Activated naive CD4-positive, alpha-beta T cell treated with anti-CD3 and anti-CD28 coated beads, Interleukin-2, amount 50 U/mL, for 16 hours (primary cell): ENCODE results near the gene RASSF3.
"Not testable (repeated sequence)": the region's sequence is repeated elsewhere in the genome, so short reads cannot be mapped to it uniquely, and the experiment has no call there.

Source experiments
- DNase-seq: peaks from one replicate; pipeline ENCODE4 v3.0.0-alpha.2; 2020

Gene RASSF3

DNA sequence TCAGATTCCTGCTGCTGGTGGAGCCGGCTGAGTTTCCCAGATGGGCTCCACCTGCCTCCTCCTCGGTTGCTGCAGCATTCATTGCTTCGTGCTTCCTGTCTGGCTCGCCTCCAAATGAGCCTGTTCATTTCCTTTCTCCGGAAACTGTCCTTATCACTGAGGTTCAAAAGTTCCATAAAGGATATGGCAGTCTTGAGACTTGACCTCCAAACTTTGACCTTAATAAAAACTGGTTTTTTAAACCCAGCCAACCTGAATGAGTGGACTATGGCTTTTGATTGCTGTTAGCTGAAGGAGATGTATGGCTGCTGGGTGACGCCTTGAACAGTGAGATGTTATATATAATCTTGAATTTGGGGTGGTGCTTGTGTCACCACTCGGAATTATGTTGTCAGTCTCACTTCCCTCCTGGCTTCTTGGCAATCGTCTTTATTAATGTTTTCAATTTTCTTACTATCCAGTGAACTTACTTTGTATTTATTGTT, 62.7 kb downstream of the RASSF3 start:
- no peak for DNase-seq

- no peak for DNase-seq
Measured at GRCh38 chr12:64673490-64674169, 63.3 kb downstream of the RASSF3 start.

- no peak for DNase-seq
Measured at GRCh38 chr12:64674367-64674922, 64.2 kb downstream of the RASSF3 start.

GRCh38 chr12:64675795-64676194, 65.5 kb downstream of the RASSF3 start:
- no peak for DNase-seq

GRCh38 chr12:64678248-64678647, 68.0 kb downstream of the RASSF3 start:
- DNase-seq, result no peak

- no peak for DNase-seq
Measured at GRCh38 chr12:64678835-64679234, 68.5 kb downstream of the RASSF3 start.

DNA sequence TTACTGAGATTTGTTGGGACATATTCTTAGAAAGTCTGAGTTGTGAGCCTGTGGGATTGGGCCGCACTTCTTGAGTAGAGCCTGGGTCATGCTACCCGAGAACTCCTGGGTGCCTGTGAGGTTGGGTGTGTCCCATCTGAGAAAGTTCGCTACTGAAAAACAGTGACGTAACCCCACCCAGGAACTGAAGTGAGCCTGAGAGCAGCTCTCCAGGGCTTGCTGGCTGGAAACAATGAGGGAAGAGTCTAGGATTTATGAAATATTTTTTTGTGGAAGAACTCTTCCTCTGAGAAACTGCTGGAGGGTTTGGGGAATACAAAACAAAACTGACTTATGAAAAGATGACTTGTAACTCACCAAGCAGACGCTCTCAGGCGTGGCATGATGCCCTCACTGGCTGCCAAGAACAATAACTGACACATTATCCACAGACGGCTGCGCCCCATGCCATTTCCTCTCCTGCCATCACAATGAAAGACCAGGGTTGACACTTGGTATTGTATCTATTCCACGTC, 69.2 kb downstream of the RASSF3 start:
- DNase-seq, result peak; percentile 48

DNA sequence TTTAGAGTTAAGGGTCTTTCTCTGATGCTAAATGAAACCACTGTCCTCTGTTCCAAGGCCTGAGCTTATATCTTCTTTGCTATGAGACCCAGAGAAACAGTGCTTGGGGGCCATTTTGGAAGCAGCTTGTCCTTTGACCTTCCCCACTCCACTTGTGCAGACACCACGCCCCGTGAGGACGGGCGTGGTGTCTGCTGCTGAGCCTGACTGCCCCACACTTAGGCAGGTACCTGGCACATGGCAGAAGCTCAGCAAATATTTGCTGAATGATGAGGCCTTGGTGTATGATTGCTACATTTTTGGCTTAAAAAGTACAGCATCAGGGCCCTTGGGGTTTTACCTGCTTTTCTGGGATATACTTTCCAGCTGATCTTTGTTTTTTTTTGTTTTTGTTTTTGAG, 69.9 kb downstream of the RASSF3 start:
- no peak for DNase-seq

GRCh38 chr12:64681200-64682052, 71.1 kb downstream of the RASSF3 start:
- no peak for DNase-seq

GRCh38 chr12:64682572-64683277, 72.4 kb downstream of the RASSF3 start:
- no peak for DNase-seq

DNA sequence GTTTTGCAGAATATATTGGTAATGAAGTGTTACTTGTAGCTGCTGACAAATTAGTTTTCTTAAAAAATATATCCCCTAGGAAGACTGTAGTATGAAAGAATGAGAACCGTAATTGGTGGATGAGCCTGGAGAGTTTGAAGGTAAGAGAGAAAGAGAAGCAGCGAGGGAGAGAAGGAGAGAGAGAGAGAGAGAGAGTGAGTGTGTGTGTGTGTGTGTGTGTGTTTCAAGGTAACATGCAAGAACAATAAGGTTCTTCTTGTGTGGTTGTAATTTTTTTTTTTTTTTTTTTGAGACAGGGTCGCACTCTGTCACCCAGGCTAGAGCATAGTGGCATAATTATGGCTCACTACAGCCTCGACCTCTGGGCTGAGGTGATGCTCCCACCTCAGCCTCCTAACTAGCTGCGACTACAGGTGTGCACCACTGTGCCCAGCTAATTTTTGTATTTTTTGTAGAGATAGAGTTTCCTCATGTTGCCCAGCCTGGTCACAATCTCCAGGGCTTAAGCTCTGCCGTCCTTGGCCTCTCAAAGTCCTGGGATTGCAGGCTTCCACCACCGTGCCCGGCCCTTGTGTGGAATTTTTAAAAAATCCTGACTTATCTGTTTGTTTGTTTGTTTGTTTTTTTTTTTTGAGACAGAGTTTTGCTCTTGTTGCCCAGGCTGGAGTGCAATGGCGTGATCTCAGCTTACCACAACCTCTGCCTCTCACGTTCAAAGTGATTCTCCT, 73.7 kb downstream of the RASSF3 start:
- no peak for DNase-seq

DNA sequence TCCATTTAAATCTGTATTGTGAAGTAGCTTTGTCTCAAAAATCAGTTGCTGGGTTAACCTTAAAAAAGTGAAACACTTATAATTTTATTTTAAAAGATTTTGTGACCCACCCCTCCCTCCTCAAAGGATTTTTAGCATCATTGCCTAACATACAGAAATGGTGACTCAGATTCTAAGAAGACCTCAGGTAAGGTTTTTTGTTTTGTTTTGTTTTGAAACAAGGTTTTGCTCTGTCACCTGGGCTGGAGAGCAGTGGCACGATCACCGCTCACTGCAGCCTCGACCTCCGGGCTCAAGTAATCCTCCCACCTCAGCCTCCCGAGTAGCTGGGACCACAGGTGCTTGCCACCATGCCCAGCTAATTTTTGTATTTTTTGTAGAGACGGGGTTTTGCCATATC, 74.8 kb downstream of the RASSF3 start:
- DNase-seq, result peak; percentile 36

GRCh38 chr12:64685605-64686004, 75.3 kb downstream of the RASSF3 start:
- no peak for DNase-seq

- DNase-seq, result no peak
Measured at GRCh38 chr12:64687816-64688215, 77.5 kb downstream of the RASSF3 start.

DNA sequence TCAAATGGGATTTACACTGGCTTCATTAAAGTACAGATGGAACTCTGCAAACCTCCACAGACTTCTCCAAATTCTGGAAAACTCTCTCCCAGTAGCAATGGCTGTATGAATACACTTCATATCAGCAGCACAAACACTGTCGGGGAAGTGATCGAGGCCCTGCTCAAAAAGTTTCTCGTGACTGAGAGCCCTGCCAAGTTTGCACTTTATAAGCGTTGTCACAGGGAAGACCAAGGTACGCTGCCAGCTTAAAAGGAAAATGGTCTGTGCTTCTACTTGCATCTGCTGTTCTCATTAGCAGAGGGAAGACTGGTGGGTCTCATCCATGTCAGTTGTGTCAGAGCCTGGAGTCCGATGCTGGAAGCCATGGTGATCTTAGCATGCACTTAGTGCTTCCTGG, 77.9 kb downstream of the RASSF3 start:
- DNase-seq, result no peak

- DNase-seq, result no peak
Measured at GRCh38 chr12:64688715-64689114, 78.4 kb downstream of the RASSF3 start.

DNA sequence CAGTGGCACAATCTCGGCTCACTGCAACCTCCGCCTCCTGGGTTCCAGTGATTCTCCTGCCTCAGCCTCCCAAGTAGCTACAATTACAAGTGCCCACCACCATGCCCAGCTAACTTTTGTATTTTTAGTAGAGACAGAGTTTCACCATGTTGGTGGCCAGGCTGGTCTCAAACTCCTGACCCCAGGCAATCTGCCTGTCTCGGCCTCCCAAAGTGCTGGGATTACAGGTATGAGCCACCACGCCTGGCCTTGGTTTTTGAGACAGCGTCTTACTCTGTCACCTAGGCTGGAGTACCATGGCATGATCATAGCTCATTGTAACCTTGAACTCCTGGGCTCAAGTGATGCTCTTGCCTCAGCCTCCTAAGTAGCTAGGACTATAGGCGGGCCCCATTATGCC, 79.9 kb downstream of the RASSF3 start:
- not testable (repeated sequence) for DNase-seq

DNA sequence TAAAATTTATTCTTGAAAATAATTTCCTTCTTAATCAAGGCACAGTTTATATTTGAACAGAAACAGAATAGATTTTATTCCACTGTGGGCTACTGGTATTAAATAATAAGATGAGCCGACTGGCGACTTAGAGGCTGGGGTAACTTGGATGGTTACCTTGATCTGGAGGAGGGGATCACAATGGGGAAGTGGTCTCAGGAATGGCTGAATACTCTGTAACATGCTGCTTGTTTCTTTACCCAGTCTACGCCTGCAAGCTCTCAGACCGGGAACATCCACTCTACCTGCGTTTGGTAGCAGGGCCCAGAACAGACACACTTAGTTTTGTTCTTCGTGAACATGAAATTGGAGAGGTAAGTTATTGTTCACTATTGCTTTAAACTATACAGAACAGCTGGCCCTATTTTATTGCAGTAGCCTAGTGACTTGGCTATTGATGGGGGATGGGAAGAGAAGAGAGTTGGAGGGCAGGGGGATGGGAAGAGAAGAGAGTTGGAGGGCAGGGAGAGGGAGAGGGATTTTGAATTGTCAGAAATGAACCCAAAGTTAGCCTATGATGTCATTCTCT, 81.0 kb downstream of the RASSF3 start:
- no peak for DNase-seq

DNA sequence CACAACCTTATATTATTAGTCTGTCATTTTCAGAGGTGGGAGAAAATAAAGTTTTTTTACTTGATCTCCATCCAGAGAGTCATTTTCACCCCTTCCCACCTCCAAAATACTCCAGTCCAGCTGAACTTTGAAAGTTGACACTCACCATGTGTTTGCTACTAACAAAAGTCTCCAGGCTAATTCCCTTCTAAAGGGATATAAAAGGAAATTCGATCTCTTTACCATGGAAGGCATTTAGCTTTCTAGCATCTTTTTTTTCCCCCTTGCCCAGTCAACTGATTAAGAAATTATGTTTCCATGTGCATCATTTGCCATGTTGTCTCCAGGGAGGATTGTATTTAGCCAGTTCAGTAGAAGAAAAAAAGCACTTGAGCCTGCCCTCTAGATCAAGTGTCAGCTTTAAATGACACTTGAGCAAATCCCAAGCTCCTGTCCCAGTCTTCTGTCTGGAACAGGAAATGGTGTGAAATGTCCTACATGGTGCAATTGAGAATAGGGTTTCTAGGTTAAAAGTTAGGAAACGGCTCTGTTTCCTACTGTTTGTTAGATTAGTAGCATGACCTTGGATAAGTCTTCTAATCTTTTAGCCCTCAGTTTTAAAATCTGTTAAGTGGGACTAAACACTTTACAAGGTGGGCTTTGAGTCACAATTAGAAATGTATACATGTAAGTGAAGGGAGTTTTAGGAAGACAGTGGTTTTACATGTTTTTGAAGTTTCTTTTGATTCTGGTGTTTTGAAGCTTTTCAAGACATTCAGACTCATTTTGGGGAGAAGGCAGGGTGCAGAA, 81.7 kb downstream of the RASSF3 start:
- no peak for DNase-seq

DNA sequence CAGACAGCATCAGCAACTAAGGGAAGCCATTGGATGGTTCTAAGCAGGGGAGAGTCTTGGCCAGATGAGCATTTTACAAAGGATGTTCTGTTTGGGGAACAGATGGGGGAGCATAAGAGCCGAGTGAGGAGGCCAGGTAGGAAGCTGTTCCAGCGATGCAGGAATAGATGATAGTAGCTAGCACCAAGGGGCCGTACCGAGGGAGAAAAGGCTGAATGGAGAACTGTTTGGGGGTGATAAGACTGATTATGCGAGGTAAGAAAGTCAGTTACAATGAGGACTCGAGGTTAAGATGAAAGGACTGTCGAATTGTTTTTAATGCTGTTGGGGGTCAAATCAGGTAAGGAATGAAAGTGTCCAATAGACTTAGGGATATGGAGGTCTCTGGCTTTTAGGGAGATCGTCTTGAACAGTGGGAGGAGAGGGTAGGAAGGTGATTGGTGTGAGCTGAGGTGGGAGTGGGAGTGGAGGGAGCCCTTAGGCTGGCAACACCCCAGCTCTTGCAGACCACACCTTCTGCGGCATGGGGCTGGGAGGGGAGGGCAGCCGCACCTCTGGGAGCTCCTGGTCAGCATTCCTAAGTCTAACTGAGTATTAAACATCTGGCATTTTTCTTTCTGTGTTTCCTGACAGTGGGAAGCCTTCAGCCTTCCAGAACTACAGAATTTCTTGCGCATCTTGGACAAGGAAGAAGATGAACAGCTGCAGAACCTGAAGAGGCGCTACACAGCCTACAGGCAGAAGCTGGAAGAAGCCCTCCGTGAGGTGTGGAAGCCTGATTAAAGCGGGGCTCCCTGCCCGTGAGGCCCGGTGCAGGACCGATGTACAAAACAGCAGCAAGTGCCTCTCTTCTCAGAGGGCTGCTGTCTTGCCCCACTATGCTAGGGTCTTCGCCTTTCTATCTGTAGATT, 84.1 kb downstream of the RASSF3 start:
- no peak for DNase-seq
